SW 1271 (cell line): Measurements from ENCODE around the gene GNA14.
"Not testable (repeated sequence)": the region's sequence is repeated elsewhere in the genome, so short reads cannot be mapped to it uniquely, and the experiment has no call there.

Experiments used
- DNase-seq, 2 experiments: peaks; one replicate each; lab custom pipeline; 2025; lab: John Stamatoyannopoulos, UW

GNA14 gene

DNA sequence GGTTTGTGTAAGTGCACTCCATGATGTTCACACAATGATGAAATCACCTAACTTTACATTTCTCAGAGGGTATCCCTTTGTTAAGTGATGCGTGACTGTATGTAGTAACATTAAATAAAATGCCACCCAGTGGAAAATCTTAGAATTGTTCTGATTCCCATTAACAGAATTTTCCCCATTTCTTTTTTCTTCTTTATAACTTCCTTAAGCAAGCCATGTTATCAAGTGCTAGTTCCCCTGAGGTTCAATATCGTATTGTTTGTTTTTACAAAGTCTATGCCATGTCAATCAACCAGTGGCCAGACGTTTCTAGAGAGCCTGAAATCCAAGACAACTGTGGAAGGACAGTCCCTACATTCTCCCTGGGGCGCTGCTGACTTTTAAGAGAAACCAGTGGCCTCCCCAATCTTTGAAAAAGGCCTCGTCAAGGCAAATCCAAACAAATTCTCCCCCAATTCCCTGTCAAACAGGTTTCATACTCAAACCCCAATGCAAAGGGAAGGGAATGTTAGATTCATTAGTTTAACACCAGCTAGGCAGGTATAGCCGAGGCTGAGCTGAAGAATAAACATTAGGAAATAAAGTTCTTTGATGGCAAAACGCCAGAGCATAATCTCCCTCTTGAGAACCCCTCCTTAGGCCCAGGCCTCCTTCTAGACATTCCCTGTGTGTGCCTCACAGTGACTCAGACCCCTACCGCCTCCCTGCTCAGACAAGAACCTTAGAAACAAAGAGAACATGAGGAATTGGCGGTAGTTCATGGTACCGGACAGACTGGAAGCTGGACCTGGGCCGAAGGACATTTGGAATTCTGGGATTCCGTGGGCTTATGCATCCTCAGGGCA is 198.7 kb downstream of the GNA14 start:
- peak in 1 of 2 experiments; percentile 3 for DNase-seq

DNA sequence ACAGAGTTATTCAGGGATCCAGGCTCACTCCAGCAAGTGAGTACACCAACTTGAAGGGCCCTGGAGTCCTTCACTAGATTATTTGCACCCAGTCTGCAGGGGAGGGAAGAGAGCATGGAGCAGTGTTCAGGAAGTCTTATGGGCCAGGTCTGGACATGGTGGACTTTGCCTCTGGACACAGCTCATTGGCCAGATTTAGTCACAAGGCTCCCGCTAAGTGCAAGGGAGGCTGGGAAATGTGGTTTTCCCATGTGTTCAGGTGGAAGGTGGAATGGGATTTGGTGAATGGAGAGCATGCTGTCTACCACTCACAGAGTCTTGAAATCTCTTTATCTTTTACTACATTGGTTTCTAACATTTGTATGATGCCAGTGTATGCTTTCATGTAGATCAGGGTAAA is 200.5 kb downstream of the GNA14 start:
- DNase-seq = no peak

DNA sequence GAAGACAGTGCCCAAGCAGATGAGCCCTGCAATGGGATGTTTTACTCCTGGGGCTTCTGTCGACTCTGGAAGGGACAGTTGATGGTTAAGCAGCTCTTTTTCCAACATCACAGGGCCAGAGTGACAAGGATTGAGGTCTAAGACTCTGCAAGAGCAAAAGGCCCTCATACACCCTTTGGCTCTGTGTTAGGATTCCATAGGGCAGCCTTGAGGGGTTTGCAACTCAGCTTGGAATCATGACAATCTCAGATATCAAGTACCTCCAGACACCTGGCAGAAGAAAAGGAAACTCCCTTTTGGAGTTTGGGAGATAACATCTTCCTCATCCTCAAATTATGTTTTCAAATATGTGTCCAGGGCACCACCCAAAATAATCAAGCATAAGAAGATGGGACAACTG is 205.7 kb downstream of the GNA14 start:
- no peak for DNase-seq

- DNase-seq = not testable (repeated sequence)
Observed at GRCh38 chr9:77441124-77441523, 207.0 kb downstream of the GNA14 start.

- no peak for DNase-seq
Observed at GRCh38 chr9:77440057-77440456, 208.1 kb downstream of the GNA14 start.

DNA sequence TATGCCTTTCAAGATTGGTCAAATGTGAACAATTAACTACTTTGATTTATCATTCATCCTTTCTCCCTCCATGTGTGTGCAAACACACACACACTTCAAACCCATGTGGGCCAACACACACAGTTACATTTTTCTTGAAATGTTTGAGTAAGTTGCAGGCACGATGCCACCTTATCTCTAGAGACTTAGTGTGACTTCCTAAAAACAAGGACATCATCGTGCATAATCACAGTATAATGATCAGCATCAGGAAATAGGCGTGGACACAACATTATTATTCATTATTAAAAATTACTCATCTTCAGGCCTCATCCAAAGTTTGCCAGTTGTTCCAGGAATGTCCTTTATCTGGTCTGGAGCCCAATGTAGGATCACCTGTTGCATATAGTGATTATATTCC is 209.5 kb downstream of the GNA14 start:
- DNase-seq = no peak

DNA sequence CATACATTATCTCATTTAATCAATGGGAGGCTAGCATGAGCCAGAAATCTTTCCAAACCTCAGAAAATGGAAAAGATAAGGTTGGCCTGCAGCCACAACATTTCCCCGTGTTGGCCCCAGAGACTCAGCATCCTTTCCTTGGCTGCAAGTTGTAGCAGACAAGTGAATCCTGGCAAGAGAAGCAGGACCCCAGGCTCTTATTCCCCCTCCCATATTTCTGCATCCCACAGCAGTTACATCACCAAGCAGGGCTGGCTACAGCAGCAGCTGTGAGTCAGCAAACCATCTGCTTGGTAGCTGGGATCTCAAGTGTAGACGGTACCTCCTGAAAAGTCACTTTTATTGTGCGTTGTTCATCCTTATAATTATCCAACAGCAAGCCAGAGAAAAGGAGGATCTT is 212.4 kb downstream of the GNA14 start:
- no peak for DNase-seq

- no peak for DNase-seq
Observed at GRCh38 chr9:77435277-77435676, 212.8 kb downstream of the GNA14 start.

DNA sequence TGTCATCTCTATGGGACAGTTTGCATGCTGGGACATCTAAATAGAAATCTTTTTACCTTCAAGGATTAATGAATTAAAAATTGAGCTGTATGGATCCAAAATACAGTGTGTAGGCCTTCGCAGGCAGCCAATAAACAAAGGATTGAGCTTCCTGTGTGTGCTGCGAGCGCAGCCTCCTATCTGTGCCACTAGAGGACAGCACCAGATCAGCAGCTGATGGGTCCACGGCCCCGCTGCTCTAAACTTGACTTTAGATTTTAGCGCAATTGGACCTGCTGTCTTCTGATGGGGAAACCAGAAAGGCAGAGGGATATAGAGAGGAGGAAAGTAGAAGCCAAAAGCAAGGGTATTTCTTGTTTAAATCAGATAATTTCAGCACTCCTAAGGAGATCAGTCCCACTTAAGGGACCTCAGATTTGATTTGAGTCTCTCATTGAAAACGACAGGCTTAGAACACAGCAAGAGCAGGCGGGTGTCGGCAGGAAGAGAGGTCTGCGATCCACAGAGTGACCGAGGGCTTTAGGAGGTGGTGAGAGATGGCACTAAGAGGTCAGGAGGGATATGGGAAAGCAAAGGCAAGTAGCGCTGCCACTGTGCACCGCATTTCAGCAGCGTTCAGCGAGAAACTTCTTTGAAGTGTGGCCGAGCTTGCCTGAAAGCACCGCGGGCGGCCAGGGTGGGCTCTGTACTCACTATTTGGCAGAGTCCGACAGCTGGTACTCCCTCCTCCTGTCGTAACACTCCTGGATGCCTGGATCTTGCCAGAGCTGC is 214.3 kb downstream of the GNA14 start:
- DNase-seq = peak in 1 of 2 experiments; percentile 47

GRCh38 chr9:77432053-77432452 is 216.1 kb downstream of the GNA14 start:
- DNase-seq = no peak

DNA sequence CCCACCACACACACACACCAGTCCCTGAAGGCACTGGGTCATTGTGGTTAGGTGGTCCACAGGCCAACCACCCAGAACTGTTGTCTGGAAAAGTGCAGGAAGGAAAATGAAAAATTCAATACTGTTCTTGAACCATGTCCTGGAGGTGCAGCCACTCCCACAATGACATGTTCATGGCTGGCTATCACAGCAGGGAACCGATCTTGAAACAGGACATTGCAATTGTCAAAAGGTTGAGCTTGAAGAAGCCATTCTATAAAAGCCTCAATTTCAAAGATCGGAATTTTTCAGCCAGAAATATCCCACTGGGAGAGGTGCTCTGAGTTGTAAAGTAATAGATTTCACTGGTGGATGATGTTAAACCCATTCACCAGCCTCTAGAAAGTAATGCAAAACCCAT is 218.2 kb downstream of the GNA14 start:
- no peak for DNase-seq

- no peak for DNase-seq
Observed at GRCh38 chr9:77427256-77427927, 220.7 kb downstream of the GNA14 start.

DNA sequence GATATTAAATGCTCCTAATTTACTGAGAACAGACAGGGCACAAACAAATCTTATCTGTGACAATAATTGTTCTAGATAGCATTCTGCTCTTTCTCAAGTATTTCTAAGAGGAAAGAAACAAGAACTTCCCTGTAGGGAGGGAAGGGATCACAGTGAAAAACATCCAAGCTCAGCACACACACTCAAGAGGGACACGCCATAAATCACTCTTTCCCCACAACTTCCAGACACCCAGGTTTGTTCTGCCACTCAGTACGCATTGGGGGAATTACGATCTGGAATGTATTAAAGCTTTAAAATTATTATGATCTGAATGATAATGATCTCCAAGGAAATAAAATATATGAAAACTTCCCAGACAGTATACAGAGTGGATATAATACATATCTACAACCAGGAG is 221.4 kb downstream of the GNA14 start:
- DNase-seq = no peak

DNA sequence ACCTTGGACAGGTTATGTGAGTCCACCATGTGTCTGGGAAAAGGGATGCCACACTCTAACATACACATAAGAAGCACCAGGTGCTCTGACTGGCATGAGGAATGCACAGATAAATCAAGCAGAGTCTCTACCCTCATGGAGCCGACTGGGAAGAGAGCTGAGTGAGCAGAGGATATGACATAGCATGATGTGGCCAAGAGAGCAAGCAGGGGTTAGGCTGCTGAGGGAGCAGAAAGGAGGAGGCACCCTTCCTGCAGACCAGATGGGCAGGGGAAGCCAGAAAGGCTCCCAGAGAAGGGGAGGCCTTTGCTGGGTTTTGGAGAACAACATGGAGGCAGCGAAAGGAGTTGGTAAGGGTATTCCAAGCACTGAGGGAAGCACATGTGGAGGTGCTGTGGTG is 223.1 kb downstream of the GNA14 start:
- DNase-seq = no peak

DNA sequence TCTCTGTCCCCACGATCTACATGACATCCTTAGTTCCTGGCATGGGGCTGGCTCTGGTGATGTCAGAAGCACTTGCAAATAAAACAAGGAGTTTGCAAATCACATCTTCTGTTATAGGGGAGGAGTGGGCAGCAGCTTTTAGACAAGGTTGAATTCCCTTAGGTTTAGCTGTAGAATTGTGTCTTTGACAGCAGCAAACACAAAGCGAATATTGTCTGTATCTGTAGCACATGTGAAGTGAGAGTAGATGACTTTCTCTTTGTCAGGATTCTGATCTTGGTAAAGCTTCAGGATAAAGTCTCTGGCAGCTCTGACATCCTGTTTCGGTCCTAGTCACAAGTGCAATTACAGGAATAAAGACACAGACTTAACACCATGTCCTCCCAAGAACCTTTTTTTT is 224.3 kb downstream of the GNA14 start:
- no peak for DNase-seq

- no peak for DNase-seq
Observed at GRCh38 chr9:77422969-77423368, 225.2 kb downstream of the GNA14 start.

DNA sequence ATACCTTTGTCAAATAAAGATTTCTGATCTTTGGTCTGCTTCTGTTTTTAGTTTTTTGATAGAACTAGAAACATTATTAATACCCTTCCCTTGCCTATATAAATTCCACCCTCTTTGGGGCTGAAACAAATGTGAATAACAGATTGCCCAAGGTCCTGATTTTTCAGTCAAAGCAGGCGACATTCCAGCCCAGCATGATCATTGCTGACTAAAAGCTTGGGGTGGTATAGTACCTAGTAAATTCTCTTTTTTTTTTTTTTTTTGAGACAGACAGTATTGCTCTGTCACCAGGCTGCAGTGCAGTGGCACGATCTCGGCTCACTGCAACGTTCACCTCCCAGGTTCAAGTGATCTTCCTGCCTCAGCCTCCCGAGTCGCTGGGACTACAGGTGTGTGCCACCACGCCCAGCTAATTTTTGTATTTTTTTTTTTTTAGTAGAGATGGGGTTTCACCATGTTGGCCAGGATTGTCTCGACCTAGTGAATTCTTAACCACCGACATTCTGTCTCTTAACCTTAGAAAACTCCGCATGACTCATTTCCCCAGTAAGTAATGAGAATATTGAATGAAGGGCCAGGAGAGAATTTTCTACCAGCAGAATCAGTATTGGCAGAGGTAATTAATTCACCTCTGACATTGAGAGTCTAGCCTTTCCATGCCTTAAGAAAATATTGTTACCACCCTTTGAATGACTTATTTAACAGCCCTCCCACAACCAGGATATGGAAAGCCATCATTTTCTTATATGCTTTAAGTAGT is 226.4 kb downstream of the GNA14 start:
- no peak for DNase-seq

DNA sequence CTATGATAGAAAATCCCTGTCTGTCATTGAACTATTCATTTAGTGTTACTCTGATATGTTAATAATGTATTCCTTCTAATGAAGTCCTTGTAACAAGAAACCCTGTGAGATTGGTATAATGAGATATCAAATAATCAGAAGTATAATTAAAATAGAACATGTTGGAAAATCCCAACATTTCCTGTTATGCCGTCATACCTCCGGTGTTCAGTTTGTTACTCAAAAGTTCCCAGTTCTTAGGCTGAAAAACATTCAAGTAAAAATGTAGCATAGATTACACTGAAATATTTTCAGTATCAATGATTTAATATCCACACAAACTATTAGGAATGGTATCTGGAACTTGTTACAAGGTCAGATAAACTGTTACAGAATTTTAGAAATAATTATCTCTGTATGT is 227.5 kb downstream of the GNA14 start:
- DNase-seq = no peak

- DNase-seq = no peak
Observed at GRCh38 chr9:77418226-77418625, 229.9 kb downstream of the GNA14 start.

DNA sequence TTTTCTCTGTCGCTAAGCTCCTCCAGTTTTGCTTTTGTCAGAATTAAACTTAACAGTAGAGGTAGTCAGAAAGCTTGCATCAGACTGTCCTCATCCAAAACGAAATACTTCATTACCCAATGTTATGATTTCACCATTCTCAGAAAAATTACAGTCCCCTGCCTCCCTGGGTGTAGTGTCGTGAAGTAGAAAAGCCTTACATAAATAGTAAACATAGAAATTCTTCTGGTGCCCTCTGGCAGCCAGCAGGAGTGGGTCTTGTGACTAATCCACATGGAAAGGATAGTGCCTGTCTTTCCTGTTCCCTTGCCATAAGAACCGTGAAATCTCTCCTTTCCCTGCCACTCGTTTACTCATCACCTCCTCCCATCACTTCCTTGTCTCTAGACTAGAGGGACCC is 230.6 kb downstream of the GNA14 start:
- peak in 1 of 2 experiments; percentile 3 for DNase-seq

GRCh38 chr9:77408521-77408920 is 239.6 kb downstream of the GNA14 start:
- DNase-seq = not testable (repeated sequence)

GRCh38 chr9:77403239-77403638 is 244.9 kb downstream of the GNA14 start:
- no peak for DNase-seq
